ENCODE results near the gene PRDM7. TPM values are rescaled to one million over a fixed set of nuclear protein-coding genes. Genes with fewer than 3 reads are reported as not detected.

Gene PRDM7
- total and polyA plus RNA-seq, 2 of the 4 experiments (the other 2 are of a cell fraction), result not detected

DNA sequence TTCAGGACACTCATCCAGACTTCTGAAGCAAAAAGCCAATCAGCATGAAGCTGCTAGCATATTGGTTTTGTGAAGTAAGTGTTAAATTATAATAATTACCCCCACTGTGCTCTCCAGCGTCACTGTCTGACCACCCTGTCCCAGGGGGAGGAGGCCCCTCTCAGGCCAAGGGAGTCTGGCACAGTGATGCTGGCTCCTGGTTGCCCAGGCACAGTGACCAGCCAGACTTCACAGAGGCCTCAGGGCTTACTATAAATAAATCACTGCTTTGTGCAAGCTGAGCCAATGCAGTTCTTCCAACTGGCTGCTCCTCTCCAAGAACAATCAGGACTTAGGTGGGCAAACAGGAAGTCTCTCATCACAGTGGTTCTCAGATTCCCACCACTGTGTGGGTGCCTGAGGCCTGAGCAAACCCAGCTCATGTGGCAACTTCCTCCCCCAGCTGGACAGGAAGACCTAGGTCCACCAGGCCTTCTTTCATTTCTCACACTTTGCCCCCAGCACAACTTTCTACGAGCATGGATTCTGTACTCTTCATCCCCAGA, 56.2 kb downstream of the PRDM7 start:
- Histone ChIP-seq H3K36me3 (ENCODE audit: control insufficient read depth, insufficient read depth, low read length) (no peaks in the 10 kb centered on the region), H3K27me3 (ENCODE audit: control insufficient read depth, insufficient read depth, low read length) (no peaks in the 10 kb centered on the region), H4K8ac (ENCODE audit: low read depth in 2 of 2, low read length in 2 of 2) (peak overlapping the region; percentile 75 to 94), H4K20me1 (ENCODE audit: insufficient read depth, low read length) (peaks cover 3% of the 10 kb centered on the region; the same call in 1 of the 2 replicates), H2BK15ac (ENCODE audit: low read depth, low read length) (peak overlapping the region; percentile 66; the same call in 2 of the 3 replicates), H3K27ac (ENCODE audit: insufficient read depth, low read length) (peak overlapping the region; percentile 52), H3K9me1 (ENCODE audit: insufficient read depth, low read length) (peaks cover 2% of the 10 kb centered on the region), H2BK5ac (ENCODE audit: low read depth, low read length, poor library complexity, severe bottlenecking) (peak overlapping the region; percentile 78), H3K4me3 (ENCODE audit: insufficient read depth, low read depth, low read length) (no peak overlapping the region), H2AK5ac (ENCODE audit: low read depth, low read length) (peak overlapping the region; percentile 81), H4K91ac (ENCODE audit: insufficient read depth, low read depth, low read length) (peak overlapping the region; percentile 63), H2AFZ (replicated peaks; ENCODE audit: low read length, poor library complexity) (peak overlapping the region; percentile 82), H4K5ac (ENCODE audit: low read depth, low read length) (peak overlapping the region; percentile 33; the same call in 1 of the 2 replicates), H2BK120ac (ENCODE audit: low read depth, low read length) (peak overlapping the region; percentile 6; the same call in 1 of the 2 replicates), H2BK20ac (ENCODE audit: low read depth, low read length) (peak overlapping the region; percentile 22), H3K56ac (ENCODE audit: extremely low read depth, insufficient read depth, low read length) (peak overlapping the region; percentile 52), H3K4me2 (ENCODE audit: low read depth, low read length) (no peak overlapping the region), H3K23ac (ENCODE audit: low read depth, low read length) (peak overlapping the region; percentile 2; the same call in 1 of the 2 replicates), H3K14ac (replicated peaks; ENCODE audit: low read depth, low read length) (peak overlapping the region; percentile 24; the same call in 1 of the 2 replicates), H2AK9ac (replicated peaks; ENCODE audit: low read depth, low read length, poor library complexity) (peak overlapping the region; percentile 52), H3K9ac (ENCODE audit: low read depth, low read length) (peak overlapping the region; percentile 44), H3K9me3 (ENCODE audit: control insufficient read depth, insufficient read depth, low read length) (no peaks in the 10 kb centered on the region), H3K18ac (ENCODE audit: low read depth, low read length) (no peak overlapping the region), H3K4me1 (ENCODE audit: control insufficient read depth, insufficient read depth, low read length) (peaks cover 10% of the 10 kb centered on the region), H3K79me1 (ENCODE audit: low read depth in 1 of 2, low read length in 2 of 2) (peaks cover 5 to 25% of the 10 kb centered on the region in 2 experiments), H3K4ac (ENCODE audit: low read depth, low read length) (peak overlapping the region; percentile 68)
- POLR2A ChIA-PET (ENCODE audit: unreplicated experiment), result no interaction called here
- ATAC-seq (ENCODE audit: low read depth) (no peak; the same call in 1 of the 2 replicates), DNase-seq (peak; percentile 76)
- in situ Hi-C loops (cut with MboI; ENCODE audit: low sequenced_read_pairs) (loop anchor here (5.0 kb wide), 1 partner anchor 49 kb away; no protein-coding TSS in a partner anchor), dilution Hi-C loops (cut with HindIII; ENCODE audit: low sequenced_read_pairs, unreplicated experiment) (no loop called here), intact Hi-C loops (cut with micrococcal nuclease) (loop anchor here (2.0 to 10.0 kb wide), 2 partner anchors 48 to 96 kb away; partner anchors contain the start of gene TUBB3)
- BruUV-seq (replicated peaks), result no TSS peak
- CTCF ChIA-PET, result no interaction called here
- no CpG with 5 or more reads among the region's 2 CpGs for WGBS, 2 experiments (ENCODE audit: extremely low coverage in 2 of 2, insufficient read length in 1 of 2)
- TF ChIP-seq CEBPB (IDR thresholded peaks at IDR 0.05; ENCODE audit: low read depth, low read length) (peak; percentile 47; the same call in 1 of the 2 replicates), SMC3 (IDR thresholded peaks at IDR 0.05; ENCODE audit: low read depth, low read length) (no peak)

Data from IMR-90 (cell line).